ENCODE data around the gene ANKRD16. TPM values are rescaled to one million over a fixed set of nuclear protein-coding genes. Genes with fewer than 3 reads are reported as not detected.
"Not testable (repeated sequence)": the region's sequence is repeated elsewhere in the genome, so short reads cannot be mapped to it uniquely, and the experiment has no call there.

Gene ANKRD16
- total RNA-seq, 1 donor from 2014 or later, result 15.2 TPM

DNA sequence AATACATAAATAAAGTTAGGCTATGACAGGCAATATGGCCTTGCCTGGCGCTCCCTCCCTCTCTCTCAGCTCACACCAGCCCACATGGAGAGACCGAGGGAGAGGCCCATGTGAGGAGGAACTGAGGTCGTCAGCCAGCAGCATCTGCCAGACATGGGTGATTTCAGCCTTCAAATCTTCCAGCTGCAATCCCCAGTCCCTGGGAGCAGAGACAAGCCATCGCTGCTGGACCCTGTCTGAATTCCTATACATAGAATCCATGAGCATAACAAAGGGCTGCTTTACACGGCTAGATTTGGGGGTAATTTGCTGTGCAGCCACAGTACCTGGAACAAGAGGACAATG is 35.6 kb downstream of the ANKRD16 start:
- no peak overlapping the region for H3K4me3 Mint-ChIP-seq
- no peaks in the 10 kb centered on the region for H3K4me1 Mint-ChIP-seq
- H3K27me3 Mint-ChIP-seq (ENCODE audit: low read depth), result no peaks in the 10 kb centered on the region
- H3K36me3 Mint-ChIP-seq, result no peaks in the 10 kb centered on the region
- H3K9me3 Mint-ChIP-seq, result no peaks in the 10 kb centered on the region
- no peak overlapping the region for H3K27ac Mint-ChIP-seq
- no peak for TF ChIP-seq CTCF (IDR thresholded peaks at IDR 0.05; ENCODE audit: unreplicated experiment)
- no peak for DNase-seq (ENCODE audit: low spot score in 2 of 2, unreplicated experiment in 2 of 2)

- H3K27me3 Mint-ChIP-seq (ENCODE audit: low read depth); DNase-seq (ENCODE audit: low spot score in 2 of 2, unreplicated experiment in 2 of 2); H3K4me3 Mint-ChIP-seq; H3K36me3 Mint-ChIP-seq; H3K9me3 Mint-ChIP-seq: not testable (repeated sequence)
- Mint-ChIP-seq H3K27ac (peak overlapping the region; percentile 73), H3K4me1 (peaks cover 25% of the 10 kb centered on the region)
Observed at GRCh38 chr10:5846667-5847066, 43.0 kb downstream of the ANKRD16 start.

GRCh38 chr10:5844345-5845055 is 45.2 kb downstream of the ANKRD16 start:
- Mint-ChIP-seq H3K9me3 (no peaks in the 10 kb centered on the region), H3K27ac (peak overlapping the region; percentile 84), H3K36me3 (no peaks in the 10 kb centered on the region), H3K4me3 (peak overlapping the region; percentile 60), H3K27me3 (ENCODE audit: low read depth) (no peaks in the 10 kb centered on the region), H3K4me1 (peaks cover 25% of the 10 kb centered on the region)
- TF ChIP-seq CTCF (IDR thresholded peaks at IDR 0.05; ENCODE audit: unreplicated experiment), result no peak
- no peak for DNase-seq (ENCODE audit: low spot score in 2 of 2, unreplicated experiment in 2 of 2)

DNA sequence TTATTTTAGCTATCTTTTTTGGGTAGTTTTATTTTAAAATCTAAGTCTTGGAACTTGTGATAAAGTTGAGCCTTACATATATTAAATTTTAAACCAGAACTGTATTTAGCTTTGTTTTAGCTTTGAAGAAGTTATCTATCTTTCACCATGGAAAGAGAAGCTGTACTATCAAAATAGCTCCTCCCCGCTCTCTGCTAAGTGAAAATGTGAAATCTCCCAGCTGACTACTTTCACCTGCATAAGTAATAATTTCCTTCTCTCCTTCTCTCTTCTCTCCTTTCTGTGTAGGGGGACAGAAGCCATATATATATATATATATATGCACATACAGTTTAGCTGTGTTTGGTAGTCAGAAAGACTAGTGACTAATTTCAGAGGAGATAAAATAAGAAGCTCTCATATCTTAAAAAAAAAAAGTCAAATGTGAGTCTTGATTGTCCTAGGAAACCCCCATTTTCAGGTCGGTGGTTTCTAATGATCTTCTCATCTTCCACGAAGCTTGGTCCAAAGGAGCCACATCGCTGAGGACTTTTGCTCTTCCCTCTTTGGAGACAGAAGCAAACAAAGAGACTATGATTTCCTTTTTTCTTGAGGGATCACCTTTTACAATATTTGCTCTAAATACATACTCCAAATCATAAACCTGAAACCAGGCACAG is 45.9 kb downstream of the ANKRD16 start:
- H3K9me3 Mint-ChIP-seq, result no peaks in the 10 kb centered on the region
- H3K36me3 Mint-ChIP-seq, result no peaks in the 10 kb centered on the region
- no peak overlapping the region for H3K27ac Mint-ChIP-seq
- peaks cover 25% of the 10 kb centered on the region for H3K4me1 Mint-ChIP-seq
- no peaks in the 10 kb centered on the region for H3K27me3 Mint-ChIP-seq (ENCODE audit: low read depth)
- no peak overlapping the region for H3K4me3 Mint-ChIP-seq
- TF ChIP-seq CTCF (IDR thresholded peaks at IDR 0.05; ENCODE audit: unreplicated experiment), result no peak
- DNase-seq (ENCODE audit: low spot score in 2 of 2, unreplicated experiment in 2 of 2), result no peak

- Mint-ChIP-seq H3K4me3 (no peak overlapping the region), H3K27me3 (ENCODE audit: low read depth) (no peaks in the 10 kb centered on the region), H3K9me3 (no peaks in the 10 kb centered on the region), H3K36me3 (no peaks in the 10 kb centered on the region), H3K4me1 (peaks cover 25% of the 10 kb centered on the region), H3K27ac (no peak overlapping the region)
- TF ChIP-seq CTCF (IDR thresholded peaks at IDR 0.05; ENCODE audit: unreplicated experiment), result no peak
- no peak for DNase-seq (ENCODE audit: low spot score in 2 of 2, unreplicated experiment in 2 of 2)
Observed at GRCh38 chr10:5841965-5842364, 47.7 kb downstream of the ANKRD16 start.

Measured in mesothelial cell of epicardium (in vitro differentiated cells).